HG03097 (cell line): ENCODE measurements around the gene FSD2.

Source experiments
- ATAC-seq: cut with Tn5 transposase; IDR thresholded peaks from one replicate; pipeline ENCODE4 v1.9.1; 2021; ENCODE audit not compliant: unreplicated experiment, low FRiP score

Gene FSD2

GRCh38 chr15:82805994-82806406, at the start of gene FSD2:
Gene FSD2, minus strand, starts transcription at chr15:82806069. Its CDS starts 18,679 bp downstream, at chr15:82787390.
- peak; percentile 58 for ATAC-seq

- no peak for ATAC-seq
These were observed 48.7 kb upstream of the FSD2 start for GRCh38 chr15:82854554-82854953.

- no peak for ATAC-seq
These were observed 47.2 kb upstream of the FSD2 start for GRCh38 chr15:82852941-82853561.

- no peak for ATAC-seq
These were observed 46.2 kb upstream of the FSD2 start for GRCh38 chr15:82851981-82852511.

GRCh38 chr15:82851306-82851850, 45.5 kb upstream of the FSD2 start:
- ATAC-seq = no peak

- no peak for ATAC-seq
These were observed 44.9 kb upstream of the FSD2 start for GRCh38 chr15:82850731-82851130.

GRCh38 chr15:82849556-82850512, 44.0 kb upstream of the FSD2 start:
- no peak for ATAC-seq

- ATAC-seq = no peak
These were observed 42.5 kb upstream of the FSD2 start for GRCh38 chr15:82848241-82848993.

GRCh38 chr15:82847703-82848102, 41.8 kb upstream of the FSD2 start:
- ATAC-seq = no peak

- no peak for ATAC-seq
These were observed 40.8 kb upstream of the FSD2 start for GRCh38 chr15:82846621-82847020.

GRCh38 chr15:82845686-82846085, 39.8 kb upstream of the FSD2 start:
- ATAC-seq = no peak

GRCh38 chr15:82843566-82843965, 37.7 kb upstream of the FSD2 start:
- ATAC-seq = no peak

GRCh38 chr15:82840166-82840565, 34.3 kb upstream of the FSD2 start:
- no peak for ATAC-seq

GRCh38 chr15:82839136-82839535, 33.3 kb upstream of the FSD2 start:
- ATAC-seq = no peak

- no peak for ATAC-seq
These were observed 32.3 kb upstream of the FSD2 start for GRCh38 chr15:82838096-82838735.

- ATAC-seq = no peak
These were observed 29.6 kb upstream of the FSD2 start for GRCh38 chr15:82835391-82835917.

GRCh38 chr15:82833362-82833682, 27.5 kb upstream of the FSD2 start:
- no peak for ATAC-seq

GRCh38 chr15:82832601-82833361, 26.9 kb upstream of the FSD2 start:
- peak; percentile 82 for ATAC-seq

- no peak for ATAC-seq
These were observed 26.2 kb upstream of the FSD2 start for GRCh38 chr15:82831894-82832600.
